Peyer's patch (tissue), 4 donors: Measurements from ENCODE around the gene TUBB3.

Source experiments
- CTCF ChIP-seq, 6 experiments: fragments of 450-650 bp in 4 of 6; fragments of 200-600 bp in 2 of 6; sonication (generic) in 1 of 6; IDR thresholded peaks; one replicate each; pipeline ENCODE4 v1.5.1; 2017 to 2019; ENCODE audit warnings: antibody characterized with exemption in 6 of 6, mild to moderate bottlenecking in 3 of 6, moderate library complexity in 1 of 6
- POLR2A ChIP-seq, 2 donors: fragments of 450-650 bp; IDR thresholded peaks; one replicate each; pipeline ENCODE4 v1.5.1; 2017; ENCODE audit warnings: antibody characterized with exemption in 2 of 2, mild to moderate bottlenecking in 2 of 2, moderate library complexity in 2 of 2

GRCh38 chr16:89938175-89938885, 15.2 kb downstream of the TUBB3 start:
- TF ChIP-seq CTCF (IDR thresholded peaks at IDR 0.05) (no peak), POLR2A (IDR thresholded peaks at IDR 0.05) (no peak)
